ENCODE data around the gene SLC2A6. TPM values are rescaled to one million over a fixed set of nuclear protein-coding genes. Genes with fewer than 3 reads are reported as not detected.

Gene SLC2A6
- total and polyA plus RNA-seq, 2 of the 8 experiments (the other 6 are each of a cell fraction or from before 2014, with no cell fraction given) = 16.6 to 17.8 TPM

DNA sequence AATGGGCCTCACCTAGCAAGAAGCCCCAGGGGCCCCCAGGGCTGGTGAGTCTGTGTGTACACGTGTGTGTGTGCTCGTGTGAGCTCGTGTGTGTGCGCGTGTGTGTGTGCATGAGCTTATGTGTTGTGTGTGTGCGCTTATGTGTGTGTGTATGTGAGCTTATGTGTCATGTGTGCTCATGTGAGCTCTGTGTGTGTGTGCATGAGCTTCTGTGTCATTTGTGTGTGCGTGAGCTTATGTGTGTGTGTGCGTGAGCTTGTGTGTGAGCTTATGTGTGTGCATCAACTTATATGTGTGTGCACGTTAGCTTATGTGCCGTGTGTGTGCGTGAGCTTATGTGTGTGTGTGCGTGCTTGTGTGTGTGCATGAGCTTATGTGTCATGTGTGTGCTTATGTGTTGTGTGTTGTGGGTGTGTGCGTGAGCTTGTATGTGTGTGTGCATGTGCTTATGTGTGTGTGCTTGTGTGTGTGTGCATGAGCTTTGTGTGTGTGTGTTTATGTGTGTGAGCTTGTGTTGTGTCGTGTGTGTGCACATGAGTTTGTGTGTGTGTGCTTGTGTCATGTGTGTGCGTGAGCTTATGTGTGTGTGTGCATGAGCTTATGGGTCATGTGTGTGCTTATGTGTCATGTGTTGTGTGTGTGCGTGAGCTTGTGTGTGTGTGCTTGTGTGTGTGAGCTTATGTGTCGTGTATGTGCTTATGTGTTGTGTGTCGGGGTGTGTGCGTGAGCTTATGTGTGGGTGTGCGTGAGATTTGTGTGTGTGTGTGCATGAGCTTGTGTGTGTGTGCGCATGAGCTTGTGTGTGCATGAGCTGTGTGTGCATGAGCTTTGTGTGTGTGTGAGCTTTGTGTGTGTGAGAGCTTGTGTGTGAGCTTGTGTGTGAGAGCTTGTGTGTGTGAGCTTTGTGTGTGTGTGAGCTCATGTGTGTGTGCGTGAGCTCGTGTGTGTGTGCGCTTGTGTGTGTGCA is 16.7 kb upstream of the SLC2A6 start:
- no peaks in the 10 kb centered on the region; a peak in 1 of 4 replicates for H3K79me2 ChIP-seq (ENCODE audit: control insufficient read depth in 1 of 2, insufficient read depth in 2 of 2, low read length in 2 of 2)
- peaks cover 2% of the 10 kb centered on the region; the same call in 1 of the 2 replicates for H3K79me1 ChIP-seq (ENCODE audit: low read depth, low read length)
- peak overlapping the region; percentile 65 for H4K91ac ChIP-seq (replicated peaks; ENCODE audit: insufficient read length, low read length)
- no peak overlapping the region for H3K4me3 ChIP-seq (ENCODE audit: extremely low read depth in 1 of 4, insufficient read depth in 2 of 4, low read depth in 3 of 4, low read length in 4 of 4)
- H3K14ac ChIP-seq (ENCODE audit: insufficient read length) = no peak overlapping the region
- H3K9me3 ChIP-seq (ENCODE audit: insufficient read depth in 2 of 2, low read depth in 1 of 2, low read length in 1 of 2) = peaks cover 0 to 2% of the 10 kb centered on the region in 2 experiments; a peak in 1 of 4 replicates
- peaks cover 0 to 3% (median 0%) of the 10 kb centered on the region in 4 experiments; a peak in 1 of 8 replicates for H3K36me3 ChIP-seq (ENCODE audit: control insufficient read depth in 2 of 4, insufficient read depth in 4 of 4, low read length in 3 of 4)
- peak; percentile 32 for FAIRE-seq
- H2AK5ac ChIP-seq (ENCODE audit: low read depth, low read length) = peak overlapping the region; percentile 93; the same call in 1 of the 2 replicates
- no peak overlapping the region for H4K8ac ChIP-seq (ENCODE audit: extremely low read depth, insufficient read depth, low read length)
- peak overlapping the region; percentile 33 for H2BK120ac ChIP-seq (replicated peaks; ENCODE audit: low read depth, low read length)
- POLR2A ChIA-PET (ENCODE audit: partially characterized antibody) = interaction anchor here (0.8 to 1.7 kb wide), 3 partner anchors 14 to 144 kb away, joined by 3 to 5 read pairs (median 4); partner anchors contain the start of gene SLC2A6
- no peaks in the 10 kb centered on the region; a peak in 1 of 7 replicates for H3K4me1 ChIP-seq (replicated peaks in 1 of 4; ENCODE audit: control insufficient read depth in 3 of 4, insufficient read depth in 4 of 4, low read length in 3 of 4)
- peaks cover 0 to 12% of the 10 kb centered on the region in 2 experiments for H4K20me1 ChIP-seq (replicated peaks in 1 of 2; ENCODE audit: control insufficient read depth in 1 of 2, insufficient read depth in 2 of 2, low read length in 2 of 2)
- H2BK20ac ChIP-seq (ENCODE audit: low read length) = peak overlapping the region; percentile 13; the same call in 1 of the 2 replicates
- no peak overlapping the region for H3K56ac ChIP-seq (replicated peaks; ENCODE audit: insufficient read length, low read depth, low read length)
- CTCF ChIA-PET (ENCODE audit: partially characterized antibody) = interaction anchor here (0.6 to 3.6 kb wide), 24 partner anchors 8 to 1395 kb away, joined by 3 to 18 read pairs (median 3); partner anchors contain the start of gene ADAMTSL2
- H3K9ac ChIP-seq (replicated peaks in 1 of 4; ENCODE audit: extremely low read depth in 1 of 4, low read depth in 3 of 4, low read length in 3 of 4) = no peak overlapping the region
- peak overlapping the region; percentile 44; the same call in 1 of the 2 replicates for H2BK5ac ChIP-seq (ENCODE audit: low read depth, low read length)
- no peak for DNase-seq (ENCODE audit: low read depth in 1 of 2, low spot score in 2 of 2)
- peak overlapping the region; percentile 80; the same call in 1 of the 2 replicates for H2BK12ac ChIP-seq (ENCODE audit: low read depth, low read length)
- H3K4ac ChIP-seq (replicated peaks; ENCODE audit: insufficient read length, low read depth, low read length) = peak overlapping the region; percentile 78
- H3K27ac ChIP-seq (ENCODE audit: low read depth, low read length) = no peak overlapping the region; the same call in 1 of the 2 replicates
- H3K18ac ChIP-seq (ENCODE audit: extremely low read depth, low read length) = peak overlapping the region; percentile 19; the same call in 1 of the 2 replicates
- peak overlapping the region; percentile 98 for H2BK15ac ChIP-seq (ENCODE audit: low read length)
- WGBS, 2 experiments (ENCODE audit: extremely low coverage in 1 of 2, insufficient coverage in 1 of 2, insufficient read length in 1 of 2, insufficient replicate concordance in 2 of 2, low coverage in 1 of 2, low lambda C conversion rate in 2 of 2, missing lambda C conversion rate in 1 of 2) = 90% methylated on average over 24 of the region's 24 CpGs; no CpG with 5 or more reads in 1 of the 2 experiments
- H3K23ac ChIP-seq (ENCODE audit: insufficient read length) = no peak overlapping the region
- H2AFZ ChIP-seq (ENCODE audit: low read length) = no peak overlapping the region
- peaks cover 0 to 2% (median 0%) of the 10 kb centered on the region in 4 experiments; a peak in 1 of 7 replicates for H3K27me3 ChIP-seq (replicated peaks in 1 of 4; ENCODE audit: control insufficient read depth in 3 of 4, extremely low read depth in 1 of 4, insufficient read depth in 3 of 4, low read length in 3 of 4)
- no peak overlapping the region for H3K4me2 ChIP-seq (ENCODE audit: insufficient read depth in 1 of 2, low read depth in 2 of 2, low read length in 2 of 2)
- H3K23me2 ChIP-seq (ENCODE audit: low read depth, low read length) = peaks cover 9% of the 10 kb centered on the region
- no peak overlapping the region for H4K5ac ChIP-seq (ENCODE audit: insufficient read length, low read depth, low read length)
- TF ChIP-seq HDAC2 (IDR thresholded peaks at IDR 0.05; ENCODE audit: borderline replicate concordance in 1 of 2, low read depth in 2 of 2, low read length in 2 of 2) (no peak), BRCA1 (IDR thresholded peaks at IDR 0.05; ENCODE audit: low read depth, low read length) (no peak), GABPA (IDR thresholded peaks at IDR 0.05; ENCODE audit: borderline replicate concordance, insufficient read depth, low read length) (no peak), RAD21 (IDR thresholded peaks at IDR 0.05 in 1 of 2, conservative IDR thresholded peaks at IDR 0.05 in 1 of 2; ENCODE audit: low read depth in 2 of 2, low read length in 2 of 2) (no peak), BCL11A (IDR thresholded peaks at IDR 0.05; ENCODE audit: low read depth in 2 of 2, low read length in 2 of 2) (no peak), CHD1 (IDR thresholded peaks at IDR 0.05; ENCODE audit: low read depth, low read length) (no peak)
- TF ChIP-seq, protein P1, sequence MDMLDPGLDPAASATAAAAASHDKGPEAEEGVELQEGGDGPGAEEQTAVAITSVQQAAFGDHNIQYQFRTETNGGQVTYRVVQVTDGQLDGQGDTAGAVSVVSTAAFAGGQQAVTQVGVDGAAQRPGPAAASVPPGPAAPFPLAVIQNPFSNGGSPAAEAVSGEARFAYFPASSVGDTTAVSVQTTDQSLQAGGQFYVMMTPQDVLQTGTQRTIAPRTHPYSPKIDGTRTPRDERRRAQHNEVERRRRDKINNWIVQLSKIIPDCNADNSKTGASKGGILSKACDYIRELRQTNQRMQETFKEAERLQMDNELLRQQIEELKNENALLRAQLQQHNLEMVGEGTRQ (IDR thresholded peaks at IDR 0.05; ENCODE audit: low read length) = no peak
